ENCODE data around the gene SSBP3.

GRCh38 chr1:54407404-54408146, 1.4 kb upstream of the SSBP3 start:
- peak; percentile 63 for TF ChIP-seq POLR2AphosphoS5 (IDR thresholded peaks at IDR 0.05; ENCODE audit: borderline replicate concordance, low read depth, low read length)
- TF ChIP-seq EZH2 (IDR thresholded peaks at IDR 0.05) = no peak
